ES-I3 (cell line): ENCODE measurements around the gene STAT6.

Source experiments
- H3K36me3 ChIP-seq: 2 replicates; pipeline ENCODE4 v1.6.1; 2013; ENCODE audit warnings: mild to moderate bottlenecking, low read length, control low read depth, moderate library complexity; ENCODE audit not compliant: insufficient read depth
- H3K4me1 ChIP-seq: 2 replicates; pipeline ENCODE4 v1.6.1; 2013; ENCODE audit warnings: mild to moderate bottlenecking, control low read depth, low read length; ENCODE audit not compliant: insufficient read depth
- H3K9ac ChIP-seq: 2 replicates; pipeline ENCODE4 v1.6.1; 2013; ENCODE audit warnings: low read depth, mild to moderate bottlenecking, low read length, moderate library complexity
- H3K9me3 ChIP-seq: 2 replicates; pipeline ENCODE4 v1.6.1; 2013; ENCODE audit warnings: mild to moderate bottlenecking, low read length, moderate library complexity; ENCODE audit not compliant: control insufficient read depth, insufficient read depth

STAT6 gene

DNA sequence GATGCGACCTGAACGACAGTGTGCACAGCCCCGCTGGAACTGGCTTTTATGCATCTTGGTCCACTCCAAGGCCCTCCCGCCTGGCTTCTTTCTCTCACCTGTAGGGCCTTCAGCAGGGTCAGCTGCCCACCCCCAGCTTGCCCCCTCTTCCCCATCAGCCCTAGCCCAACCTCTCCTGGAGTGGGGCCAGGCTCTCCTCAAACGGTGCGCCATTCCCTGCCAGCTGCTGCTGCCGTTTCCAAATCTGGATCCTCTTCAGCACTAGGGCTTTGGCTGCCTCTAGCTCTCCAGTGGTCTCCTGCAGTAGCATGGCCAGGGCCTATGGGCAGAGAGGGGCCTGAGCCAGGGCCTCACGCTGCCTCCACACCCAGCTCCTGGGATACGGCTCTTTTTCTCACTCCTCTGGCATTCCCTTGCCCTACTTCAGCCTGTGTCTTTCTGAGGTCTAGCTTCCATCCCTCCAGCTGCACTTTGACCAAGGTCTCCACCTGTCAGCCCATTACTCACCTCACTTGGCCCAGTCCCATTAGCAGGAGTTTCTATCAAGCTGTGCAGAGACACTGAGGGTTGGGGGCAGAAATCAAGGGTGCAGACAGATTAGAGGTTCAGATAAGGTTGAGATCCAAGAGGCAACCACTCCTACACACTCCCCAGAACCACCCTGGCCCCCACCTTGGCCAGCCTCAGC lies 5.0 kb downstream of the STAT6 start:
- Histone ChIP-seq H3K9ac (no peak overlapping the region), H3K9me3 (no peaks in the 10 kb centered on the region), H3K36me3 (no peaks in the 10 kb centered on the region), H3K4me1 (0 out of 2 replicates have a peak, but pooled peaks cover 5% of the 10 kb centered on the region)

- no peaks in the 10 kb centered on the region for H3K9me3 ChIP-seq
- no peaks in the 10 kb centered on the region for H3K36me3 ChIP-seq
- 0 out of 2 replicates have a peak, but pooled peaks cover 5% of the 10 kb centered on the region for H3K4me1 ChIP-seq
- no peak overlapping the region for H3K9ac ChIP-seq
Measured at GRCh38 chr12:57105011-57105753, 6.0 kb downstream of the STAT6 start.

GRCh38 chr12:57104292-57104910 lies 6.8 kb downstream of the STAT6 start:
- Histone ChIP-seq H3K36me3 (no peaks in the 10 kb centered on the region), H3K9ac (no peak overlapping the region), H3K9me3 (no peaks in the 10 kb centered on the region), H3K4me1 (no peaks in the 10 kb centered on the region)

GRCh38 chr12:57103856-57104255 lies 7.3 kb downstream of the STAT6 start:
- no peaks in the 10 kb centered on the region for H3K9me3 ChIP-seq
- no peaks in the 10 kb centered on the region for H3K4me1 ChIP-seq
- no peaks in the 10 kb centered on the region for H3K36me3 ChIP-seq
- no peak overlapping the region for H3K9ac ChIP-seq

DNA sequence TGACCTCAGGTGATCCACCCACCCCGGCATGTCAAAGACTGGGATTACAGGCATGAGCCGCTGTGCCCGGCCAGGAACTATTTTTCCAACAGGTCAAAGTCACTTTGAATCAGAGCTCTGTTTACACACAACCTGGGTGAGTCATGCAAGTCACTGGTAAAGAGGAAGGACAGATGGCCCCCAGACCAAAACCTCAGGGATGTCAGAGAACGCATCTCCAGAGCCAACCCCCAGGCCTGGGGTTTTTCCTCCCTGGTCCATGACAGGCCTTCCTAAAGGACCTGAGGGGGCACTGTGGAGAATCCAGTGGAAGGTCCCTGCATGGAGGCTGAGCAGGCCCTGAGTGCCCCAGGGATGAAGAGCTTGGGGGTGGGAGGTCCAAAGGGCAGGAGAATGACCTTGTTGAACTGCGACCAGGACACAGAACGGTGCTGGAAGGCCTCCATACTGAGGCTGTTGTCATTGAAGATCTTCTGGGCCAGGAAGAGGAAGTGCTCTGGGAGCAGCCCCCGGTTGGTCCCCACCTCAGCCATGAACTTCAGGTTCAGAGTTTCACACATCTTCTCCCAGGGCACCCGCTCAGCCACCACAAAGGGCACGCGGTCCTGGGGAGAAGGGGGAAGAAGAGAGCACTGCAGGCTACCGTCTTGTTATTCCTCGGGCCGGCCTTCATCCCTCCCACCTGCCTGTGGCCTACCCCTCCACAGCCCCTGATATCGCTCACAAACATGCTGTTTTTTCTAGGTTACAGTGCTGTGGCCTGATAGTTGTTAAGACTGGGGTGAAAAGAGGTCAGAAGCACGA lies 9.1 kb downstream of the STAT6 start:
- H3K4me1 ChIP-seq = no peaks in the 10 kb centered on the region
- H3K36me3 ChIP-seq = peaks cover 3% of the 10 kb centered on the region; the same call in 1 of the 2 replicates
- H3K9ac ChIP-seq = no peak overlapping the region
- H3K9me3 ChIP-seq = no peaks in the 10 kb centered on the region

- Histone ChIP-seq H3K9ac (no peak overlapping the region), H3K4me1 (peaks cover 16% of the 10 kb centered on the region), H3K36me3 (peaks cover 3% of the 10 kb centered on the region; the same call in 1 of the 2 replicates), H3K9me3 (no peaks in the 10 kb centered on the region)
Measured at GRCh38 chr12:57099766-57100165, 11.4 kb downstream of the STAT6 start.

DNA sequence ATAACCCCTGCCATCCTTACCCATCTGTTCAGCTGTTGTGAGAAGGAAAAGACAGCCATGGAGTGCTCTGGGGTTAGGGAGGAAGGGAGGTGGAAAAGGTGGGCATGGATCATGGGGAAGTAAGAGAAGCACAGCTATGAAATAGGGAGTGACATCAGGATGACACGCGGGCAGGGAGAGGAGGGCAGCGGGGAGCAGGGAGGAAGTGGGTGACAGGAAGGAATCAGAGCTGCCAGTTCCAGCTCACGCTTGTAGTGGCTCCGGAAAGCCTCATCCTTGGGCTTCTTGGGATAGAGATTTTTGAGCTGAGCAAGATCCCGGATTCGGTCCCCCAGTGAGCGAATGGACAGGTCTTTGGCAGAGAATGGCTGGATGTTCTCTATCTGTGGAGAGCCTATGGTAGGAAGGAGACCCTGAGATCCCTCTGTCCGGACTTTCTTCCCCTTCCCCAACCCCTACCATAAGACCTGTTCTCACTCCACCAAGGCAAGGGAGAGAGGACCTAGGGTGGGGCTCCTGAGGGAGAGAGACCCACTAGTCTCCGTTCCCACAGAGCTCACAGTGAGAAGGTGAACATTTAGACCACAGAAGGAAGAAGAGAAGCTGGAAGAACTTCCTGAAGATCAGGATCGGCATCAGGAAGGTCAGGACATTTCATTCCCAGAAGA lies 12.0 kb downstream of the STAT6 start:
- peaks cover 3% of the 10 kb centered on the region; the same call in 1 of the 2 replicates for H3K36me3 ChIP-seq
- no peak overlapping the region for H3K9ac ChIP-seq
- H3K9me3 ChIP-seq = no peaks in the 10 kb centered on the region
- peaks cover 19% of the 10 kb centered on the region for H3K4me1 ChIP-seq

GRCh38 chr12:57098546-57098945 lies 12.6 kb downstream of the STAT6 start:
- no peak overlapping the region for H3K9ac ChIP-seq
- H3K4me1 ChIP-seq = peaks cover 21% of the 10 kb centered on the region
- H3K36me3 ChIP-seq = peaks cover 3% of the 10 kb centered on the region; the same call in 1 of the 2 replicates
- H3K9me3 ChIP-seq = no peaks in the 10 kb centered on the region

DNA sequence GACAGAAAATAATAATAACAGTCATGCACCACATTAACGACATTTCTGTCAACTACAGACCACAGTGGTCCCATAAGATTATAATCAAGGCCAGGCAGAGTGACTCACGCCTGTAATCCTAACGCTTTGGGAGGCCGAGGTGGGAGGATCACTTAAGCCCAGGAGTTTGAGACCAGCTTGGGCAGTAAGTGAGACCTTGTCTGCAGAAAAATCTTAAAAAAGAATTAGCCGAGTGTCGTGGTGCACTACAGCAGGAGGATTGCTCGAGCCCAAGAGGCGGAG lies 13.7 kb downstream of the STAT6 start:
- peaks cover 3% of the 10 kb centered on the region; the same call in 1 of the 2 replicates for H3K36me3 ChIP-seq

GRCh38 chr12:57096748-57097553 lies 14.2 kb downstream of the STAT6 start:
- H3K9me3 ChIP-seq = no peaks in the 10 kb centered on the region
- no peak overlapping the region for H3K9ac ChIP-seq
- peaks cover 26% of the 10 kb centered on the region for H3K4me1 ChIP-seq
- H3K36me3 ChIP-seq = peaks cover 3% of the 10 kb centered on the region; the same call in 1 of the 2 replicates

More for the DNA sequence above, 13.7 kb downstream of the STAT6 start:
- Histone ChIP-seq H3K4me1 (peaks cover 26% of the 10 kb centered on the region), H3K9me3 (no peaks in the 10 kb centered on the region), H3K9ac (no peak overlapping the region)

DNA sequence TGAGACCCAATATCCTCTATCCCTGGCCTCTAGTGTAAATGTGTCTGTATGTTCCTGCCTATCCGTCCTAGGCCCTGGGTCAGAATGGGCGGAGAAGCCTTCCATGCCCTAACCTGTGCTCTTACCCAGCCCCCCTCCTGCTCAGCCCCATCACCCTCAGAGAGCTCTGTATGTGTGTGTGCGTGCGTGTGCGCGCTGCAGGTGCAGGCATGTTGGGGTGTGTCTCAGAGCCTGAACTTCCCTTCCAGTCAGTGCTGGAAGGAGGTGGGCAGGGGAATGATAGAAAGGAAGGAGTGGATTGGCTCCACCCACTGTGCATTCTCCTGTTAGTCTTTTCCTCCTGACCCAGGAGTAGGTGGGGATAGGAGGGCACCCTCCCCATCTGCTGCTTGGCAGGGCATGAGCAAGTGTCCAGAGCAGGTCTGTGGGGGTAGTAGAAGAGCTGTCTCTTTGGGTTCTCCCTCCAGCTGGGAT lies 15.0 kb downstream of the STAT6 start:
- no peak overlapping the region for H3K9ac ChIP-seq
- H3K9me3 ChIP-seq = no peaks in the 10 kb centered on the region
- peaks cover 3% of the 10 kb centered on the region; the same call in 1 of the 2 replicates for H3K36me3 ChIP-seq
- H3K4me1 ChIP-seq = peaks cover 26% of the 10 kb centered on the region

- H3K4me1 ChIP-seq = peaks cover 26% of the 10 kb centered on the region
- H3K9me3 ChIP-seq = no peaks in the 10 kb centered on the region
- no peak overlapping the region for H3K9ac ChIP-seq
- peaks cover 3% of the 10 kb centered on the region; the same call in 1 of the 2 replicates for H3K36me3 ChIP-seq
Measured at GRCh38 chr12:57095440-57095839, 15.7 kb downstream of the STAT6 start.
